Stimulated activated CD8-positive, alpha-beta memory T cell treated with anti-CD3 and anti-CD28 coated beads, Interleukin-4, amount 100 ng/mL, for 48 hours (primary cell): Measurements from ENCODE around the gene ADAMTS2.

Source experiments
- DNase-seq: peaks from one replicate; pipeline ENCODE4 v3.0.0-alpha.2; 2020

Gene ADAMTS2

DNA sequence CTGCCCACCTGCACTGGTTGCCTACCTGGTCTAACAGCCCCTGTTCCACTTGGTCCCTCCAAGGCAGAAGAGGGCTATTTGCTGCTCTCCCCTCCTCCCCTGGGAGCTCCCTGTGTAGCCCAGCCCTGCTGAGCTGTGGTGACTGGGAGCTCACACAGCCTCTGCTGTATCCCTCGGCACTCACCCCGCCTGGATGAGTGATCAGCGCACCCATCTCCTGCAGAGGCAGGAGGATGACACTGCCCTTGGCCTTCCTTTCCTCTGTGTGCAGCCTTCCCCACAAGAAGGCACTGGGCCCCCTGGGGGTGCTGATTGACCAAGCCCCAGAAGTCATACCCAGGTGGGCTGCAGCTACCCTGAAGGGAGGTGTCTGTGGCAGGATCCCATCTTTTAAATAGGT, 134.2 kb downstream of the ADAMTS2 start:
- DNase-seq, result no peak

DNA sequence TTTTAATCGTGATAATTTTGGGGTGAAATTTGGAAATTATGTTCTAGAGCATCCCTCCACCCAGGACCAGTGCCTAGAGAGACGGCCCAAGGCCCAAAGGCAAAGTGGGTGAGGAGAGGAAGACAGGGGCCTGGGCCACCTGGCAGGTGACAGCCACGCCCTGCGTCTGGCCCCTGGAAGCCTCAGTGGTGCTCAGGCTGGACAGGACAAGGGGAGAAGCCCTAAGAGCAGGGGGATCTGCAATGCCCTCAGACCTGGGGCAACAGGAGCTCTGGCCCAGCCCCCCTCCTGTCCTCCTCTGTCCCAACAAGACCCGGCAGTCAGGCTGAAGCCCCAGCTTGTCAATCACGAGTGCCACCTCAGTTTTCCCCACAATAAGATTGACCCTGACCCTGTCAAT, 134.8 kb downstream of the ADAMTS2 start:
- DNase-seq, result no peak

DNA sequence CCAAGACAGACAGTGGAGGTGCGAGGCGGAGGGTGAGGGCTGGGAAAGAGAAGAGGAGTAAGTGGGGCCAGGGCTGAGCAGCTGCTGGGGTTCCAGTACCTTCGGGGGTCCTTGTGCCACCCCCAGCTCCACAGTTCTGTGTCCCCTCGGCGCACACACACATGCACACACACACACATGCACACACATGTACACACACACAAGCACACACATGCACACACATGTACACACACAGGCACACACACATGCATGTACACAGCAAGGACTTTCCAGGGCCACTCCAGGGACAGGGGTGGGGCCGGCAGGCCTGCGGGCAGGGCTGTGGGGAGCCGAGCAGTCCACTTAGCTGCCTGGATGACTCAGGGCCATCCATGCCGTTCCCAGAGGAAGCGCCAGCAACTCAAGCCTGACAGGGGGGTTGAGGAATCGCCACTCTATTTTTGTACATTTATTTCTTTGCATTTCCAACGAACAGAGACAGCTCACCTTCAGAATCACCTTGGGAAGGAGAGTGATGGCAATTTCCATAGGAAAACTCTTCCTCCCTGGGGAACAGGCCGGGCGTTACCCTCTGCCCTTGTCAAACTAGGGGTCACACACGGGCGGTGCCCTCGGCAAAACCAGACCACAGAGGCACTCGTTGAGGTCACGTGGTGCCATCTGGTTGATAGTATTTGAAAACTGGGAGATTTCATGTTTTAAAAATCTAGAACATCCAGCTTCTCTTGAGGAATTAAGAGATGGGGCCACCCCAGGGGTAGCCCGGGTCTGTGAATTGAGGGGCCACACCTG, 135.7 kb downstream of the ADAMTS2 start:
- DNase-seq, result no peak

DNA sequence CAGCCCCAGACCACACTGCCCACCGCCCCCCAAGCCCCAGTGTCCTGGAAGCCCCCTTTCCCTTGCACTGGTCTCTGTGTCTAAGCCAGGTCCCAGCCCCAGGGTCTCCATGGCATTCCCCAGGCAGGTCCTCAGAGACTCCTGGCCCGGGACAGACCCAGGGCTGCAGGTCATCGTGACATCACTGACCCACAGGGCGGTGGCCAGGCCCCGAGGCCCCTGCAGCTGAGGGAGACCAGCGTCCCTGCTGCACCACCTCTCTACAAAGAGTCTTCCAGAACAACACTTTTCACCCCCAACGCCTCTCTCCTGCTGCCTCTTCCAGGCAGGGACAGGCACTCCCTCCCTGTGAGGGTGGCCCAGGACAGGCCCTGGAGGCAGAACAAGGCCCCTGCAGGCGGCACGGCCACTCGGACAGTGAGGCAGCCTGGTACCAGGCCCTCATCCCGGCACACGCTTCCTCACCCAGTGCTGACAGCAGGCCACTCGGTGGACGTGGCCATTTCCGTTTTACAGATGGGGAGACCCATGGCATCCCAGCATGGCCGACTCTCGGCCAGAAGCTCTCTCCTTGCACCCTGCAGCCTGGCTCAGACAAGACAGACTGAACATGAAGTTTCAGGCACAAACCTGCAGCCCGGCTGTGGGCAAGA, 136.4 kb downstream of the ADAMTS2 start:
- DNase-seq, result no peak

DNA sequence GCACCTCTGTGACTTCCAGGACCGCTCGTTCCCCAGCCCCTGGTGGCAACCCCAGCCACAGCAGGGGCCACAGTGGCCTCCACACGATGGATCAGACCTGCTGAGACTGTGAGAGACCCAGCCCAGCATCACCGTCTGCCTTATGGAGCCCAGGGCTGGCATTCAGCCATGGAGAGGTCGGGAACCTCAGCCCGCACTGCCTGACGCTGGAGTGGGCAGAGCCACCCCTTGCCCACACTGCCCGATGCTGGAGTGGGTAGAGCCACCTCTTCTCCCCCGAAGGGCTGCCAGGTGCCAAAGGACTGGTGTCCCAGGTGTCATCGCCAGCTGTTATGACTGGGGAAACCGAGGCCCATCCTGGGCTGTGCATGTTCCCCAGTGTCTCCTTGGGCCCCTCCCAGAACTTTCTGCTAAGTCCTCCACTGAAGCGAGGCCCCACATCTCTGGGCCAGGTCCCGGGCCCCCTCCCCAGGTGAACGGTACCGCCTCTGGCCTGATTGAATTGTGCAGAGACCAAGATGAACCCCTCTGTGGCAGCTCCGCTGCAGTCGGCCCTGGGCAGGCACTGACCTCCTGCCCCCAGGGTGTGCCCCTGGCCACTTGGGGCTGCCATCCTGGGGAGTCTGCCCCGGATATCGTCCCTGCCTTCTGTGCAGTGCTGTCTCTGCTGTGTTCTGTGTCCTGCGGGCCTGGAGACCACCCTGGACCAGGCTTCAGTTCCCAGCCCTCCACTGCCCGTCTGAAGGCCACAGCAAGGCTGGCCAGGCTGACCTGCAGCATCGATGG, 137.1 kb downstream of the ADAMTS2 start:
- no peak for DNase-seq

DNA sequence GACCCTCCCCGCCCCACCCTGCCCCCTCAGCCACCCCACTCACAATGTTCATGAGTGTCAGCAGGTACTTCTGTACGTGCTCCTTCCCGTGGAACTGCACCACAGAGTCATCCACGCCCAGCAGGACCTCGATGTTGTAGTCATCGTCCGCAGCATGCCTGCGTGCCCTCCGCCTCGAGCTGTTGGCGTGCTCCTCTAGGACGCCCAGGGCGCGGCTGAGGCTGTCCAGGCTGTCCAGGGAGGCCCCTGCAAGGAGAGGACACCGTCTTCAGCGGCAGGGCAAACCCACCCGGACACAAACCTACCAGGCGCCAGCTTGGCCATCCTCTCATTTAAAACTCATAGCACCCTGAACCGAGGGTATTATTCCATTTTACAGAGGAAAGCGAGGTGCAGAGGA, 137.8 kb downstream of the ADAMTS2 start:
- no peak for DNase-seq

DNA sequence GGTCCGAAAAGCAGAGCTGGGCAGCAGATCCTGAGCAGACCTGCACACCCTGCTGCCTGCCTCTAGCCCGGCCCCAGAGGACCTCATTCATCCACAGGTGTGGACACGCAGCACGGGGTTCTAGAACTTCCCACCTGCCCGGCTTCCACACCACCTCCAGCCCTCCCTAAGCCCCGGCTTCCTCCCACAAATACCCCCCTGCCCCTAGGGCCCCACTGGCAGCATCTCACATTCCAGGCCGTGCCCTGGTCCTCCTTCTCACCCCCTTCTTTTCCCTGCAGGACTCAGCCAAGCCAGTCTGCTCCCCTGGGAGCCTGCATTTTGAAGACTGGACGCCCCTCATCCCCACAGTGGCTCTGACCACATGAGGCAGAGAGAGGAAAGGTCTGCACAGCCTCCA, 138.9 kb downstream of the ADAMTS2 start:
- DNase-seq, result no peak

DNA sequence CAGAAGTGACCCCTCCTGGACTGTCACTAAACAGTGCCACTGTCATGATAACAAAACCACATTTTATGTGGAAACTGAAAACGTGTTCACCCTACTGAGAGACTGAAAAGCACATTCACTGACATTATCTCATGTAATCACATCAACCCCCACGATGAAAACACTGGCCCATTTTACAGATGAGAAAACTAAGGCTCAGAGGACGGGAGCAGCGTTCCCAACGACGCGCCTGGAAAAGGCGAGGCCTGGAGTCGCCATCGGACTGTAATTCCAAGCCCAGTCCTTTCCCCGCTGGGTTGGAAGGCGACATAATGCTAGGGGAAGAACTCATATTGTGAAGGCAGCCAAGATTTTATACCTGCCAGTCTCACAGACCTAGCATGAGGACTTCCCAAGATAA, 140.0 kb downstream of the ADAMTS2 start:
- DNase-seq, result no peak

DNA sequence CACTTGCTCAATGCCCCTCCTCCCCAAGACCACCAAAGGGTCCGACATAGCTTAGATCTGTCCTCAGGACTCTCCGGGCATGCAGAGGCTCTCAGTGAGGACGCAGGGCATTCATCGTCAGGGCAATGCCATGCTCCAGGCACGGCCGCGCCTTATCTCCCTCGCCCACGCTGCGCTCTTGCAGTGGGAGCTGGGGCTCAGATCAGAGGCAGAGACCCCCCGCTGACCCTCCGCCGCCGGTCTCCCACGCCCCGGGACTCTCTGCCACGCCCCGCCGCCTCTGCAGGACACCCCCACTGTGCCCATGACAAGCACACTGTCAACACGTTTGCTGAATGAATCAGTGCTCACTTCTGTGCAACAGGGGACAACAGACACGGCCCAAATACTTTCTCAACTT, 140.7 kb downstream of the ADAMTS2 start:
- DNase-seq, result no peak

DNA sequence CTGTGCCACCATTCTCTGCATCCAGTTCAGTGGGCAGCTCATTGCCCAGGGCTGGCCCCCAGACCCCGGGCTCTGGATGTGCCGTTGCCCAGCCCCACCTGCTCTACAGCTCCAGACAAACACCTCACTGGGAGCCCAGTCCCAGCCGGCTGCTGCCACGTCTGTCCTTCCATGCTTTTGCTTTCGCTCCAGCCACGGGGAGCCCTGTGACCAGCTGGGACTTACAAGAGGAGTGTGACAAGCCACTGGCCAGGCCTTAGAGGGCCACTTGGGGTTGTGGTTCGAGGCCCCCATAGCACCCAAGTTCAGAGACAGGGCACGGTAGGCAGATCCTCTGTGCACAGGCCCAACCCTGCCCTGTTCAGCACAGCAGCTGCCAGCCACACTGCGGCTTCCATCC, 142.0 kb downstream of the ADAMTS2 start:
- no peak for DNase-seq

DNA sequence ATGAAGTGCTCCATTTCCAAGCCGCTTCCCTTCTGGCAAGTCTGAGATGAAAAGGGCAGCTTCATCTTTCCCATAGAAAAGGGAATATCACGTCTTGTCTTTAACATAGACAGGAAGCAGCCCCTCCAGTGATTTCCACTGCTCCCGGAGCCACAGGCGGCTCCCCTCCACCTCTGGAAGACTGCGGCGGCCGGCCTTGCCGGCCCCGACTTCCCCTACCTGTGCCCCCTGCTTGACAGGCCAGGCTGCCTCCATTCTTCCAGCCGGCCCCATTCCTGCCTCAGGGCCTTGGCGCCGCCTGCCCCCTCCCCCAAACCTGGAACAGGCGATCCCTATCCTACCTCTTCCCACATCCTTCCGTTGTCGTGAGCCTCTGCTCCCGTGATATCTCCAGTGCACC, 143.3 kb downstream of the ADAMTS2 start:
- DNase-seq, result no peak

DNA sequence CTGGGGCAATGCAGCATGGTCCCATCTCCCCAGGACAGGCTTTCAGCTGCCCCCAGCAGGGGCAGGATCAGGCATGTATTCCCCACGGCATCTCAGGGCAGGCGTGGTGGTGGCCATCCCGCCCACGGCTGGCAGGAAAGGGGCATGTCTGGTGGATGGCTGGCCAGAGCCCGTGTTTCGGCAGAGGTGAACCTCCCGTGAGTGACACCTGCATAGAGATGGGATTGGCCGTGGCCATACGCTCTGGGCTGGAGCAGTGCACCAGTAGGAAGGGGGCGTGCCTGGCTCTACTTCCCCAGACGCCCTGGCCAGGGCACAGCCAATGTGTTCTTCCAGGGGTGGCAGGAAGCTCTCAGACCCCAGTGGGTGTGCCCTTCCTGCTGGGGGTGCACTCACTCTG, 146.0 kb downstream of the ADAMTS2 start:
- no peak for DNase-seq

DNA sequence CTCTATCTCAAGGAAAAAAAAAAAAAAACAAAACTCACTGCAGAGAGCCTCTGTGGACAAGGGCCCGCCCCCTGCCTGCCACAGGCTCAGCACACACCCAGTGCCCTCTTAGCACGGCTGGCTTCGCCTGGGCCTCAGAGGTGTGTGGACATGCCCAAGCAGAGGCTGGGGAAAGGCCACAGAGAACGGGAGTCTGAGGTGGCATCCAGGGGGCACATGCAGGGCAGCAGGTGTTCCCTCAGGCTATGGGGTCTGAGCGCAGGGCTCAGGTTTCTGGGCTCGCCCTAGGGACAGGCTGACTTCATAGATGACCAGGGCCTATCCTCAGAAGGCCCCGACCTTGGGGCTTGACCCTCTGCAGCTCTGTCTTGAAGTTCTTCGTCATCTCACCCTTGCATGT, 146.4 kb downstream of the ADAMTS2 start:
- DNase-seq, result no peak

DNA sequence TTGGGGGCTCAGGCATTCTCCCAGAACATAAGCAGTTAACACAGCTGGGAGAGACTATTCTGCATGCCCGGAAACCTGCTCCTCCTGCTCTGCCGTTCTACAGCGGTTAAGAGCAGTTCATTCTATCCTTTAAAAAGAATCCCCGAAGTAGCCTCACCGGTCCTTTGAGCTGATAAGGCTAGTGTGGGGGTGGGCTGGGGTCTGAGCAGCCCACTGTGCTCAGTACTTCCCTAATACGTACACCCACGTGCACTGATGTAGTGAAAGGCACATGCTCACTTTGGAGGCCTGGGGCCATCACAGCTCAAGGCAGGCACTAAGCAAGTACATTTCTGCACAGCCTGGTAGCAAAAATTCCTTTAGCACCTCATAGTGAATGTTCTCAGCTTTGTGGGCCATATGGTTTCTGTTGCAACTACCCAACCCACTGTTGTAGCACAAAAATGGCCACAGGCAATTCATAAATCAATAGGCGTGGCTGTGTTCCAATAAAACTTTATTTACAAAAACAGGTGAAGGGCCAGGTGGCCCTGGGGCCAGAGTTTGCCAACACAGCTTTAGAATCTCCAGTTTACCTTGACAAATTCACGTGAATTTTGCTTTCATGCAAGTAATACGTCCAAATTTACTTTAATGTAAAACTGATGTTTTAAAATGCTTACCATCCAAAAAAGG, 148.7 kb downstream of the ADAMTS2 start:
- DNase-seq, result no peak

DNA sequence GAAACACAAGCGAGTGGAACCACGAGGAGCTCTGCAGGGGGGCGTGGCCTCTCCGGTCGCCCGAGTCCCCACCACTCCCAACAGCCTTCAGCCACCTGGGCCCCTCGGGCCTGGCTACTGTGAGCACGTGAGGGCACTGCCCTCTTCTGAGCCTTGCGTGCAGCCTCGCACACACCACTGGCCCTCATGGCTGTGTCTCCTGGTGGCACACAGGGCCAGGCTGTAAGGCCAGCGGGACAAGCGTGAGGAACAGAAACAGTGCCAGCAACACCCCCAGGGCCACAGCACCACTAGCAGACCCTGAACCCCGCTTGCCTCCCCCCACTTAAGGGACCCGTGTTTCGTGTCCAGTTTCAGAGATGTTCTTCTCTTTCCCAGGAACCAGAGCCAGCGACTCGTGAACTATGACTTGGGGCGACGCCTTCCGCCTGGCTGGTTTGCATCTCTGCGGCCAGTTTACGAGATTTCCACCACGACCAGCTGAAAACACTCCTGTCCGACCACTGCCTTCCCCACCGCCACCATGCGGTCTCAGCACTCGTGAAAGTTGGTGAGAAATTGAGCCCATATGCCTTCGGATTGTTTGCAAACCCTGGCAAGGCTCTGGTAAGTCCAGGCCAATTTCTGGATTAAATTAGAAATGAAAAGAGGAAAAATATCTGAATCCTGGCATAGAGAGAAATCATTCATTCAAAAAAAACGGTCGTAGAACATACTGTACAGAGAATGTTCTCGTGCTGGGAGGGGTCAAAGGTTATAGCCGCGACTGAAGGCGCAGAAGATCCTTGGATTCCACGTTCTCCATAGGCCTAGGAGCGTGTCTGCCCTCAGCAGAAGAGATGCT, 149.5 kb downstream of the ADAMTS2 start:
- no peak for DNase-seq

DNA sequence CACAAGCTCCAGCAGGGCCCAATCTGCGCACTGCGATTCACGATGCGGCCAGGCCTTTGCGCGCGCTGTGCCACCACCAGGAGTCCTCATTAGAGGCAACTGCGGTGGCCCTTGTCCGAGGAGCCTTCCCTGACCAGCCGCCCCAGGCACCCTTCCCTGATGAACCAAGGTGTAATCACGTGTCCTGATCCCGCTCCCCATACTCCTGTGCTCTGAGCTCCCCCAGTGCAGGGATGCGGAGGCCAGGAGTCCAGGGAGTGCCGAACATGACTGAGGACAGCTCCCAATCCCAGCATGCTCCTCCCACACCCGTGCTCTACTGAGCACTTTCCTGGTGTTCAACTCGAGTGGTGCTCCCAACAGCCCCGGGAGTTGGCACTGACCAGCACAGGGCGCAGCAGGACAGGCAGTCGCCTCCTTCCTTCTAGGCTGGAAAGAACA, 150.3 kb downstream of the ADAMTS2 start:
- no peak for DNase-seq

DNA sequence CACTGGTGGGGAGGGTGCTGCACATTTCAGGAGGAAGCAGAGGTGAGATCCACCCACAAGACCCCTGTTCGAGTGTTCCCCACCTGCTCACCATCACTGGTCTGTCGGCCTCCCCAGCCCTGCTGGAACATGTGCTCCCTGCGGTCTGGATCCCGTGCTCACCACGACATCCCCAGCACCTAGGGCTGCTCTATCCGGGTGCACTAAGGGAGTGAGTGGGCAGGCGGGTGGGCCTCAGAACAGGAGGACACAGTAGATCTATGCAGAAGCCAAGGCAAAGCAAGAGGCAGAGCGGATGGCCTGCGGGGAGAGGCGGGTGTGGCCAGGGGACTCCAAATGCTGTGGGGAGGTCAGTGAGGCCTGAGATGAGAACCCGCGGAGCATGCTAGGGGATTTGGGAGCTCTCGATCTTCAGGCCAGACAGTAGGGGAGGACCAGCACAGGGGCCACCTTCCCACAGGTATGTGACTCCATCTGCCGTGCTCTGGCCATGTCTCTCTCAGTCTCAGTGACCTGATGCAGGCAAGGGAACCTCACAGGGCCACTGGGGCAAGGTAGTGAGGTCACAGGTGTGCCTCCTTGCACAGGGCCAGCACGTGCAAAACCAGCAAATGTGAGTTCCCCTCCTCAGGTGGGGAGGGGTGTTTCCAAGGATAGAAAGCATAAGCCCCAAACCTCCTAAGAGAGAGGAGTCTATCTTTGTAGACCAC, 150.9 kb downstream of the ADAMTS2 start:
- DNase-seq, result no peak

DNA sequence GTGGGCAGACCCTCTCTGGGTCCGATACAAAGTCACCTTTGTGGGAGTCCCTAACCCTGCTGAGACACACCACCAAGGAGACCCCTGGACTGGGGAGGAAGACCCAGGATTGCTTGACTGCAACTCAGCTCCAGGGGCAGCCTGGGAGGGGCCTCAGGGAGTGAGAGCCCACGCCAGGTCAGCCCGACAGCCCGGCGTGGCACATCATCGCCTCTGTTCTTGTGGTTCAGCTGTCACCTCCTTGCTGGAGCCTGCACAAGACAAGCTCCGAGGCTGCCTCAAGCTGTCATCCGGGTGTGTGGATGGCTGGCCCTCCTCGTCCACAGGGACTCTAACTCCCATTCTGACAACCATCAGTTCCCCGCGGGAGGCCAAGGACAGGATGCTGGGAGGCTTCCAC, 151.5 kb downstream of the ADAMTS2 start:
- no peak for DNase-seq

DNA sequence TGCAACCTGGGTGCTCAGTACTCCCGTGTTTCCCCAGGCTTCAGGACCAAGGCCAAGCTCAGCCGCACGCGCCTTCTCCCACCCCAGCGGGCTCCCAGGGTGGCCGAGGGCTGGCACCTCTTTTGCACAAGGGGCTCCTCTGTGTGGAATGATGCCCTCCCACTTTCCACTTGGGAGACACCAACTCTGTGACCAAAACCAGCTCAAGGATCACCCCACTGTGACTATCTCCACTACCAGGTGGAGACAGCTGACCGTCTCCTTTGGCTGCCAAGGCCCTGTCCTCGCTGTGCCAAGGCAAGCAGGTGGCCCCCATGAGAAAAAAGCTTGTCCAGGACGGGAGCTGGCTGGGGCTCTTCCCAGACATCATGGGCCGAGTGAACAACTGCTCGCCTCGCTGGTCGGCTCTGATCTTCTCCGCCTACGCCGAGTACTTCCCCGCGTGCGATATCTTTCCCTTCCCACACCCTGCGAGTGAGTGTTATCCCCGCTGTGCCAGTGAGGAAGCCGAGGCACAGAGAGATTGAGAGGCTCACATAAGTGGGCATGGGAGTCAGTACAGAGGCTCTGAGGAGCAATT, 152.3 kb downstream of the ADAMTS2 start:
- no peak for DNase-seq

DNA sequence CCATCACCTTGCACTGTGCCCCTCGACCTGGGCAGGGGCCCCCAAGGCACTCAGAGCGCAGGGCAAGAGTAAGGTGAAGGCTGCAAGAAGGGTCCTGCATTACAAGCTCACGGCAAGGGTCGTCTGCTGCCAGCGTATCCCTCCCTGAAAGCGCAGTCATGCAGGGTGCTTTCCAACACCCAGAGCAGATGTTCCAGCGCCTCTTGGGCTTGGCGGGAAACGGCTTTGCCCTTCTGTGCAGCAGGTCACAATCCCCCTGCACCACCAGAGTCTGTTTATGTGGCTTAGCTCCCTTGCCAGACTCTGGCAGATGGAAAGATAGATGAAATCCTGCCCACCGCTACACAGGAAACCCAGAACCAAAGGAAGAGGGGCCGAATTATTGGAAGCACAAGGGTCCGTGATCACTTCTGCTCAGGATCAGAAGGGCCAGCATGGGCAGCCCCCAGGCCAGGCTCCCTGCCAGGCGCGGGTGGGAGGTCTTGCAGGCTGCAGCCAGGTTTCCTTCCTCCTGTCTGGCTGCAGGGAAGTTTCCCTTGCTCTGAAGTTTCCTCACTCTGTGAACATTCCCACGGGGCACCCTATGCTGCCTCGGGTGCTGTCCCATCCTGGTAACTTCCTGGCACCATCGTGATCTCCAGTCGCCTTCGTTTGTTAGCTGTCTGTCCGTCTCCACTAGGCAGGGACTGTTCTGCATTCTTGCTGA, 152.9 kb downstream of the ADAMTS2 start:
- DNase-seq, result no peak
